ENCODE data around the gene RNF213. TPM values are rescaled to one million over a fixed set of nuclear protein-coding genes. Genes with fewer than 3 reads are reported as not detected.

Gene RNF213
- total RNA-seq, 2 donors from 2014 or later: 150 to 174 TPM

- Histone ChIP-seq H3K27me3 (replicated peaks; ENCODE audit: insufficient read depth) (no peaks in the 10 kb centered on the region), H3K36me3 (peaks cover 12% of the 10 kb centered on the region), H3K9me3 (no peaks in the 10 kb centered on the region), H3K4me3 (no peak overlapping the region), H3K4me1 (ENCODE audit: control insufficient read depth in 1 of 2, low read depth in 2 of 2) (peaks cover 14 to 29% of the 10 kb centered on the region in 2 donors), H3K27ac (no peak overlapping the region)
- ATAC-seq (ENCODE audit: insufficient number of reproducible peaks, low FRiP score, low read depth) (no peak), DNase-seq (ENCODE audit: low spot score) (no peak)
- no peak for TF ChIP-seq CTCF (IDR thresholded peaks at IDR 0.05)
These were observed 20.9 kb downstream of the RNF213 start for GRCh38 chr17:80281516-80281915.

- Histone ChIP-seq H3K4me1 (ENCODE audit: control insufficient read depth in 1 of 2, low read depth in 2 of 2) (peaks cover 14 to 21% of the 10 kb centered on the region in 2 donors), H3K4me3 (no peak overlapping the region), H3K9me3 (no peaks in the 10 kb centered on the region), H3K27ac (no peak overlapping the region), H3K27me3 (replicated peaks; ENCODE audit: insufficient read depth) (no peaks in the 10 kb centered on the region), H3K36me3 (peaks cover 20% of the 10 kb centered on the region)
- ATAC-seq (ENCODE audit: insufficient number of reproducible peaks, low FRiP score, low read depth): no peak
- no peak for DNase-seq (ENCODE audit: low spot score)
- no peak for TF ChIP-seq CTCF (IDR thresholded peaks at IDR 0.05)
These were observed 22.6 kb downstream of the RNF213 start for GRCh38 chr17:80283116-80283852.

- Histone ChIP-seq H3K4me3 (no peak overlapping the region), H3K27me3 (replicated peaks; ENCODE audit: insufficient read depth) (no peaks in the 10 kb centered on the region), H3K9me3 (no peaks in the 10 kb centered on the region), H3K36me3 (peaks cover 34% of the 10 kb centered on the region), H3K4me1 (ENCODE audit: control insufficient read depth in 1 of 2, low read depth in 2 of 2) (peaks cover 5 to 7% of the 10 kb centered on the region in 2 donors), H3K27ac (no peak overlapping the region)
- ATAC-seq (ENCODE audit: insufficient number of reproducible peaks, low FRiP score, low read depth) (no peak), DNase-seq (ENCODE audit: low spot score) (no peak)
- no peak for TF ChIP-seq CTCF (IDR thresholded peaks at IDR 0.05)
These were observed 24.0 kb downstream of the RNF213 start for GRCh38 chr17:80284631-80285030.

- DNase-seq (ENCODE audit: low spot score) (no peak), ATAC-seq (ENCODE audit: insufficient number of reproducible peaks, low FRiP score, low read depth) (no peak)
- no peak overlapping the region for H3K27ac ChIP-seq
- H3K4me3 ChIP-seq: no peak overlapping the region
- no peaks in the 10 kb centered on the region for H3K4me1 ChIP-seq (ENCODE audit: control insufficient read depth in 1 of 2, low read depth in 2 of 2)
- peaks cover 35% of the 10 kb centered on the region for H3K36me3 ChIP-seq
- H3K27me3 ChIP-seq (replicated peaks; ENCODE audit: insufficient read depth): no peaks in the 10 kb centered on the region
- H3K9me3 ChIP-seq: no peaks in the 10 kb centered on the region
- TF ChIP-seq CTCF (IDR thresholded peaks at IDR 0.05): no peak
These were observed 24.7 kb downstream of the RNF213 start for GRCh38 chr17:80285237-80285920.

GRCh38 chr17:80286638-80286960 is 25.9 kb downstream of the RNF213 start:
- no peaks in the 10 kb centered on the region for H3K27me3 ChIP-seq (replicated peaks; ENCODE audit: insufficient read depth)
- H3K4me3 ChIP-seq: no peak overlapping the region
- ATAC-seq (ENCODE audit: insufficient number of reproducible peaks, low FRiP score, low read depth) (no peak), DNase-seq (ENCODE audit: low spot score) (no peak)
- no peak for TF ChIP-seq CTCF (IDR thresholded peaks at IDR 0.05)
- no peaks in the 10 kb centered on the region for H3K9me3 ChIP-seq
- peaks cover 36% of the 10 kb centered on the region for H3K36me3 ChIP-seq
- H3K4me1 ChIP-seq (ENCODE audit: control insufficient read depth in 1 of 2, low read depth in 2 of 2): no peaks in the 10 kb centered on the region
- H3K27ac ChIP-seq: no peak overlapping the region
